NCI-H1105 (cell line): ENCODE data around the gene PCSK1.
A peak's percentile ranks its signal among the peaks of the same experiment; 100 is the strongest.
"Not testable (repeated sequence)": the region's sequence is repeated elsewhere in the genome, so short reads cannot be mapped to it uniquely, and the experiment has no call there.

Experiments used
- DNase-seq: peaks from one replicate; lab custom pipeline; 2025; lab: John Stamatoyannopoulos, UW

Gene PCSK1

GRCh38 chr5:96372726-96373380, 60.2 kb downstream of the PCSK1 start:
- DNase-seq, result no peak

- peak; percentile 19 for DNase-seq
Measured at GRCh38 chr5:96370976-96371375, 62.1 kb downstream of the PCSK1 start.

- DNase-seq, result not testable (repeated sequence)
Measured at GRCh38 chr5:96367337-96367736, 65.7 kb downstream of the PCSK1 start.

- no peak for DNase-seq
Measured at GRCh38 chr5:96354237-96354636, 78.8 kb downstream of the PCSK1 start.

- DNase-seq, result no peak
Measured at GRCh38 chr5:96353220-96353619, 79.8 kb downstream of the PCSK1 start.

- DNase-seq, result no peak
Measured at GRCh38 chr5:96350678-96351077, 82.4 kb downstream of the PCSK1 start.

GRCh38 chr5:96348536-96348935, 84.5 kb downstream of the PCSK1 start:
- no peak for DNase-seq

- no peak for DNase-seq
Measured at GRCh38 chr5:96347502-96348292, 85.4 kb downstream of the PCSK1 start.

GRCh38 chr5:96344678-96345577, 88.1 kb downstream of the PCSK1 start:
- DNase-seq, result peak; percentile 38

GRCh38 chr5:96343094-96343493, 90.0 kb downstream of the PCSK1 start:
- DNase-seq, result no peak

- no peak for DNase-seq
Measured at GRCh38 chr5:96342581-96342980, 90.5 kb downstream of the PCSK1 start.
